HG03139 (cell line): ENCODE results near the gene LAPTM5.

Experiments used
- ATAC-seq: cut with Tn5 transposase; IDR thresholded peaks from one replicate; pipeline ENCODE4 v1.9.1; 2021; ENCODE audit not compliant: unreplicated experiment

The LAPTM5 gene

DNA sequence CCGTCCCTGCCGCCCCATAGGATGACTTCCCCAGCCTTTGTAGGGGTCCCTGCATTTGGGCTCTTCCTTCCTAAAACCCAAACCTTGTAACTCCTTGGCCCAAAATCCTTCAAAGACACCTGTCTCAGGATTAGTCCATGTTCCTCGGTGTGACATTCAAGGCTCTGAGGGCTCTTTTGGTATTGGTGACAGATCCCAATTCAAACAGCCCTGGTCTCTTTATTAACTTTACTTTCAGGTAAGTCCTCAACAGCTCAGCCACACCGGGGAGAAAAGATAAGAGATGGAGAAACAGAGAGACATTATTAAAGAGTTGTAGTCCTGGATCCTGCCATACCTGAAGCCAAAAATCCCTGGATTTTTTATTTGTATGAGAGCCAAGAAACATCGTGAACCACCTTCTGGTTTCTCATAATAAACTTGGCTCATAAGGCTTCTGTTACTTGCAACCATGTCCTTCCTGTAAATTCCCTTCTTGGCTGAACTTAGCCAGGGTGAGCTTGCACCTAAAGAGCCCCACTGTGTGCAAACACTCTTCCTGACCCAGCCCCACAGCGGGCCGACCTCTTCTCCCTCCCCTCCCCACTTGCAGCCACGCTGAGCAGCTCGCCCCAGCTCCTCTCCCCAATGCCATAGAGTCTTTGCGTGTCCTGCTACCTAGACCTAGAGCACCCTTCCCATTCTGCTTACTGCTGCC, 26.3 kb downstream of the LAPTM5 start:
- no peak for ATAC-seq

DNA sequence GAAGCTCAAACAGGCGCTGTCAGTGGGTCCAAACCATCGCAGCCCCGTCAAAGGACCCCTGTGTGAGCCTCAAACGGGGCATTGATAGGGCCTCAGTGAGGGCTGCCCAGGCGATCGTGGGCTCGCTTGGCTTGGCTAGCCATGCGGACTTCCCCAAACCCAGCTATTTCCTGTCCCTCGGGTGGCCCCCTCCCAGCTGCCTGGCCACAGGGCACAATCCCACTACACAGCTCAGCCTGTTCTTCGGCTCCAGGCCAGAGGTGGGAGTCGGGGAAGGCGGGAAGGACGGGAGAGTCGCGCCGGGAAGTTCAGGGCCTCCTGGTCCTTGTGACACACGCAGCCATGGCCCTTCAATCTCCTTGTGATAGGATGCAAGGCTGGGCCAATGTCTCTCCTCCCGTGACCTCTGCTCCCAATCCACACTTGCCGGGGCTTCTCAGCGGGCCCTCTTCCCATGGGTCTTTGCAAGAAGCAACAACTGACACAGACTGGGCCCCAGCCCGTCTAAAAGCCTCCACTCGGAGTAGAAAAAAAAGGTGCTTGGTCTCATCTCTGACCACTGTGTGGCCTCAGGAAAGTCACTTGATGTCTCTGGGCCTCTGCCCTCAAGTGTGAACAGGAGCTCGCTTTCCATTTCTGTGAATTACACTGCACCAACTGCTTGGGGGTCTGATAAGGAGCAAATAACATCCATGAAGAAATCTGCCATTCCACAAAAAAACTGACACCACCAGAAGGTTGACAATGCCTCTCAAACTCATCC, 27.0 kb downstream of the LAPTM5 start:
- no peak for ATAC-seq

DNA sequence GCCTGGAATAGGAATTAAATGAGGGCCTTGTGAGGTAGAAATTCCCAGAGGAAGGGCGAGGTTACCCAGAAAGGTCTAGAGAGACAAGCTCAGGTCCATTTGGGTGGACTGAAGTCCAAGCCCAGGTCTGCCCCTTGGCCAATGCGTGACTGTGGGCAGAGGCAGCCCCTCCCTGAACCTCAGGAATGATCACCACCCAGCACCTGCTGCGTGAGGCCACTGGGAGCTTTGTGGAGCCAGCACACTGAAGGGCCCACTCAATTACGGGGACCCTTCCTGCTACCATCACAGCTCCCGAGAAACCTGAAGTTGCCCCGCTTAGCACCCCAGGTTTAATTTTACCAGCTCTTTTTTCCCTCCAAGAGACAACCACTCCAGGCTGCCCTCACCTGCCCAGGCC, 27.7 kb downstream of the LAPTM5 start:
- ATAC-seq = no peak

DNA sequence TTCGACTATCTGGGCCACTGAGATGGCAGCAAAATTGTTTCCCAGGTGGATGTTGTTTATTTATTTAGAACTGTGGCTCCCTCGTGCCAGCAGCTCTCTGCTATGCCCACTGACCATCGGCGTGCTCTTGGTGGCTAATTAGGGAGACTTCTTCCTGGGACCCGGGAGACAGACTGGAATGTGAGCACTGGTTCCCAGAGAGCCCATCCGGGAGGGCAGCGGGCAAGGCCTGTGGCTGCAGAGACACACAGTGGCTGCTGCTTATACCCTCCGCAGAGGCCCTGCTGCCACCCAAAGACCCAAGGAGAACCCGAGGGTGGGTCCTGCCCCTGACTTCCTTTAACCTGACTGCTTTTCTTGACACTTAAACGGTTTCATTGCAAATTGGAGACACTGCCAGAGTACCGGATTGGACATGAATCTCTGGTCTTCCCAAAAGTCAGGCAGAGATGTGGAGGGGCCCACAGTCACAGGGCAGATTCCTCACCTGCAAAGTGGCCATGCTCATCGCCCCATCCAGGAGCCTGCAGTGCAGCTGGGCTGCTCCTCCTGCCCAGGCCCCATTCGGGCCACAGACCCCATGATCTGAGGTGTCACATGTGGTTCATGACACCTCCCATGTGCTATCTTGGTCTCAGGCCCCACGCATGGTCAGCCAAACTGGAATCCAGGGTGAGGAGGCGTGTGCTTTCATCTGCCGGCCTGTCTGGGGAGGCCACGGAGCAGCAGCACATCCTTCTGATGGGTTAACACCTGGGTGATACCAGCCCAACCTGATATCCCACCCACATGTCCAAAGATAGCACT, 28.5 kb downstream of the LAPTM5 start:
- no peak for ATAC-seq

DNA sequence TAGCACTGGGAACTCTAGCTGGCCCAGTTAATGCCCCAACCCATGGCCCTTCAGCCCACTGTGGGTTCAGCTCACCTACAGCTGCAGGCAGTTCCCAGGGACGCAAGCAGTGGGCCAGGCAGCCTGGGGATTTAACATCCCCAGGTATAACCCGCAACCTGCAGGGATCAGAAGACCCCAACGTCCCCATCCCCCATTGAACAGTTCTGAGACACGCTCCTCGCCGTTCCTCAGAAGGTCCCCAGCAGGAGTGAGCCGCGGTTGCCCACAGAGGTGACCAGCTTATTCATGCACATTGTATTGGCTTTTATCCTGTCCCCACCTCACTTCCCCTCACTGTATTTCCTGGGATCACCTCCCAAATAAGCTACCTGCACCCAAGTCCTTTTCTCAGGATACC, 29.2 kb downstream of the LAPTM5 start:
- no peak for ATAC-seq

DNA sequence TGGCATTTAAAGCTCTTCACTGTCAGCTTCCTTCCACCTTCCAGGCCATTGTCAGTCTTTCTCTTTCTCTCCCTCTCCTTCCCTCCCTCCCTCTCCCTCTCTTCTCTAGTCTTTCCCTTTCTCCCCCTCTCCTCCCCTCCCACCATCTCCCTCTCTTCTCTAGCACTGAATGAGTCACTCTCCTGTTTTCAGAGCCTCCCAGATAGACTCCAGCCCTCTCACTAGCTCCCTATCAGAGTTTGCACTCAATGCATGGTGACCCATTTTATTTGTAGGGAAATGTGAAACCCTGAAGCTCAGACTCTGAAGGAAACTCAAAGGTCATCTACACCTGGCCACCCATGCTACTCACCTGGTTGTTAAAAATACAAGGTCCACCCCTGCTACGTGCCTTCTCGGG, 29.8 kb downstream of the LAPTM5 start:
- ATAC-seq = no peak

DNA sequence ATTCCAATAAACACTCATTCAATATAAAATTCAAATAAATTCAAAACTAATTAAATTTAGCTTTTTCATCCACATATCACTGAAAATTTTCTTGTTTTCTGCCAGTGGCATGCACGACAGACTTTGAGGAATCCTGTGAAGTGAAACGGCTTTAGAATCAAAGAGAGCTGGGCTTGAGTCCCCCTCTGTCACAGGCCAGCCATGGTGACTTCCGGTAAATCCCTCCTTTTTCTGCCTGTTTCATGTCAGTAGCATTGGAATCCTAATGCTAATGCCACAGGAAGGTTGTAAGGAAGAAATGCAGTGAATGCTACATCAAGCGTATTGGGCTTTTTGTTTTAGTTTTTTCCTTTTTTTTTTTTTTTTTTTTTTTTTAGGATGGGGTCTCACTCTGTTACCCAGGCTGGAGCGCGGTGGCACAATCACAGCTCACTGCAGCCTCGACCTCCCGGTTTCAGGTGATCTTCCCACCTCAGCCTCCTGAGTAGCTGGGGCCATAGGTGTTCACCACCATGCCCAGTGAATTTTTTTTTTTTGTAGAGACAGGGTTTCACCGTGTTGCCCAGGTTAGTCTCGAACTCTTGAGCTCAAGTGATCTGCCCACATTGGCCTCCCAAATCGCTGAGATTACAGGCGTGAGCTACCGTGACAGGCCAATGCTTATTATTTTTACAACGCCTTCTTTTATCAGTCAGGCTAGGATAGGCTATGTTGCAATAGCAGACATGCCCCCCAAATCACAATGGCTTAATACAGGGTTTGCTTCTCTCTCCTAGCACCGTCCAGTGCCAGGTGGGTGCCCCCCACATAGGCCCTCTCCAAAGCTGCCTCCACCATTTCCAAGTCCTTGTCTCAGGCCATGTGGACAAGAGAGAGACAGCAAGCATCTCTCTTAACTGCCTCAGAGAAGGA, 30.5 kb downstream of the LAPTM5 start:
- ATAC-seq = no peak

DNA sequence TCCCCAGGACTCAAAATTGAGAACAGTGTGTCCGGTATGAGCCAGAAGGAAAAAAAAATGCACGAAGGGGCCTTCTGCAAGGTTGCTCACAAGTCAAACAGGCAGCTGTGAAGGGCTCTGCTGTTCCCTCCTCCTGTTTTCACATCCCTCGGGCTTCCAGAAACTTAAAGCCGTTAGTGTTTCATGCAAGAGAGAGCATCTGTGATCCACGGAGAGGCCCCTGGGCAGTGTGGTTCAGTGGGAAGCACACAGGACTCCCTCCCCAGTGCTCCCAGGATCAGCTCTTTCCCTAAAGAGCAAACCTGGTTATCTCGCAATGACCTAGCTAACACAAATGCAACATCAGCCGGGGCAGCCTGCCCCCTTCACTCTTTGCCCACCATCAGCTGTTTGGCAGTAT, 31.3 kb downstream of the LAPTM5 start:
- ATAC-seq = no peak

DNA sequence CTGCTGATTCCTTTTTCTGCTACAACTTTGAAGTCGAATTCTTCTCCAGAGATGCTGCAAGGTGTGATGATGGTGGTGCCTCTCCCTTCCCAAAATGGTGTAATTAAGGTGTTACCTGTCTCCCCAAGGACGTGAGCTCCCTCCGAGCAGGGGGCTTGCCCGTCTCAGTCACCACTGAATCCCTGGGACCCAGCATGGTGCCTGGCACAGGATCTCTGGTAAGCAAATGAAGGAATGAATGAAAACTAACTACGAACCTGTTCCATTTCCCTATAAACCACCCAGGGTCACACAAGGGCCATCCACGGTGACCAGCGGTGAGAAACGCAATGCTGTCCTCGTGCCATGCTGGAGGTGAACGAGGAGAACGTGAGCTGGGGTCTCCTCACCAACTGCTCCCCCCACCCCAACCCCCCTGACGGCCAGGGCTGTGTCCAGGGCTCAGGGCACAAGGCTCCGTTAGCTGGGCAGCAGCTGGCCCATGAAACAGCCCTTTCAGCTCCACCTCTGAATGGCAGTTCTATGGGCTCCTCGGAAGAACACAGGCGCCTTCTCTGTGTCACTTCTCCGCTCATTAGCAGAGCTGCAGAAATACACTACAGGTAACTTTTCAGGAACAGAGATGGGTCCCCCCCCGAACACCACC, 32.0 kb downstream of the LAPTM5 start:
- no peak for ATAC-seq

DNA sequence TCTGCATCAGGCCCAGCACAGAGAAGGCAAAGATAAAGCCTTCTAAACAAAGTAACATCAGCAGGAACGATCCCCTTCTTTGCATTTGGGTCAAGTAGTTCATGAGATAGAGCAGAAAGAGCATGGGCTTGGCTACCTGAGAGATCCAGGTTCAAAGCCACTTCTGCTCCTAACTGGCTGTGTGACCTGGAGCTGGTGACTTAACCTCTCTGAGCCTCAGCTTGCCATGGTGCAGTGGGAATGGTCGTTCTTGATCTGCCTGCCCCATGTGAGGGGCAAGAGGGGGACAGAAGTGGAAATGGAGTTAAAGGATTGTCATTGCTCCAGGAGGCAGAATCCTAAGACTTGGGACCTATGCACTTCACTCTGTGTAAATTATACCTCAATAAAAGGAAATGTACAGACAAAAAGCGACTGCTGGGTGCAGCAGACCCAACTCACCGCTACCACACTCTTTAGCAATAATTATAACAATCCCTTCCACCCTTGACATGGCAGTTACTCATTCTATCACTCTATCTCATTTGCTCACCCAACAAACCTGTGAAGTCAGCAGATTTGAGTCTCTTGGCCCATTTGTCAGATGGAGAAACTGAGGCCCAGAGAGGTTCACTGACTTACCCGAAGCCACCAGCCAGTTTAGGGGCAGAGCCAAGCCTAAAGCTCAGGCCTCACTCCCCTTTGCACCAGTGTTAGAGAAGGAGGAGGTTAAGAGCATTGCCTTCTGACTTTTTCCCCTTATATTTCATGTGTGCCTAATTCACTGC, 32.7 kb downstream of the LAPTM5 start:
- ATAC-seq = no peak

DNA sequence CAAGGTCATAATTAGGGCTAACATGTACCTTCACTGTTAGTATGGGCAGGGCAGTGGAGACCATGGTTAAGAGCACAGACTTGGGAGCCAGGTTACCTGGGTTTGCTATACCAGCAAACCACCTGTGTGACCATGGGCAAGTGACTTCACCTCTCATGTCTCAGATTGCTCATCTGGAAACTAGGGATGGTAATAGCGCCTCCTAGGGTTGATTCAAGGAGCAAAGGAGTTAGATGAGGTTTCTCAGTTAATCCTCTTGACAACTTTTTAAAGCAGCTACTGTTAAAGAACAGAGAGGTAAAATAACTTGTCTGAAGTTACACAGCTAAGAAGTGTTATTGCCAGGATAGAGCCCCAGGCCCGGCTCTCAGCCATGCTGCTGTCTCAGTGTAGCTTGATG, 33.4 kb downstream of the LAPTM5 start:
- no peak for ATAC-seq

DNA sequence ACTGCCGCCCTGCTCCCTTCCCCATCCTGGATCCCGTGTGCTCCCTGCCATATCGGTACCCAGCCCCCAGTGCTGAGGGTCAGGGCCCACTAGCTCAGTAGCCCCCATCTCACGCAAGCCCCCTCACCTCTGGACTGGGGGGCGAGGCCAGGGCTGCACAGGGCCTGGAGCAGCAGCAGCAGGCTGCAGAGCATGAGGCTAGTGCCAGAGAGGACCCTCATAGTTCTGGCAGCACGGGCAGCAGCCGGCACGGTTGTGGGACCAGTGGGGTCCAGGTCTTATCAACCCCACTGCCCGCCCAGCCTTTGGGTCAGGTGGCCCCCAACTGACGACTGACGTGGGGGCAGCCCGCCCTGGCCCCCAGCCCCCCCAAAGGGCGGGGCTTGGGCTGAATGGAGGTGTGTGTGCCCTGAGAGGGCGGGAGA, 34.2 kb downstream of the LAPTM5 start, which contains the start of gene MATN1:
MATN1 (minus strand) TSS at position 255 of the 425 bp plus-strand sequence; CDS start at position 221, 34 bp downstream.
- no peak for ATAC-seq

DNA sequence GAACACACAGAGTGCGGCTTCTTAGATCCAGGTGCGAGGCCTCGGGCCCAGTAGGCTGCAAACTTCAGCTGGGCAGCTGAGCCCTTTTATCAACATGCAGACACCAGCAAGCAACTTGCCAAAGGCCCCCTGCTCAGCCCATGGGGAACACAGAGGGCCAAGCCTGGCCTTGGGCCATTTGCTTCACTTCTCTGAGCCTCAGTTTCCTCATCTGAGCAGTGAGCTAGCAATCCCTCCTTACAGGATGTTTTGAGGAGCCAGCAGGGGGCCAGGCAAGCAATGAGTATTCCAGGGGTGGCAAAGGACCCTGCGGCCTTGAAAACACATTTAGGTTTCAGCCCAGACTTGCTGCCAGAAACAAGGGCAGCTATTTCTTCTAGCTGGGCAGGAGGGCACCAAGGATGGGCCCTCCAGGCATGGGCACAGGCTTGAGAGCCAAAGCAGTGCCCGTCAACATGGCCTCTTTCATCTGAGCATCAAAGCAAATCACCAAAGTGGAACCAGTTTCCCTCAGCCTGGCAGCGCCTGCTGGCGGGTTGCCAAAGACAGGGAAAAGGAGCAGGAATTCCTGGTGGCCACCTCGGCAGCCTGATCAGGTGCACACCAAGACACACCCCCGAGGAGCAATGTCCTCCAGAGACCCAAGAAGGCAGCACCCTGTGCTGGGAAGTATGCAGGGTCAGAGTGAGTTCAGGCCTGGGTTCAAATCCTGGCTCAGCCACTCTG, 35.6 kb downstream of the LAPTM5 start:
- no peak for ATAC-seq

DNA sequence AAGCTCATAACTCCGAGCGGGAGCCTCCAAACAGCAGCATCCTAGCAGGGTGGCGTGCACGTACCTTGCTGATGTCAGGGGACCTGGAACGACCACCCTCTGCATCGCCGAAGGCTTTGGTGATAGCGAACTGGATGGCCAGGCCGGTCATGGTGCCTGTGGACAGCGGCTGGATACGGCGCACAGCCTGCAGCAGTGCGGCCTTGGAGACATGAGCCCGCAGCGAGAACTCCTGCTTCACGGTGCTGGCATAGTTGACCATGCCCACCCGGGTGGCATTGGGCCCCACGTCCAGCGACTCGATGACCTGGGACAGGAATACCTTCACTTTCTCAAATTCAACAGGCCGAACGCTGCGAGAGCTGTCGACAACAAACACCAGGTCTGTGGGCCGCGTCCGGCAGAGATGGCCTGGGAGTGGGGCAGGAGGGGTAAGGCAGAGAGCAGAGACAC, 36.2 kb downstream of the LAPTM5 start:
- no peak for ATAC-seq

DNA sequence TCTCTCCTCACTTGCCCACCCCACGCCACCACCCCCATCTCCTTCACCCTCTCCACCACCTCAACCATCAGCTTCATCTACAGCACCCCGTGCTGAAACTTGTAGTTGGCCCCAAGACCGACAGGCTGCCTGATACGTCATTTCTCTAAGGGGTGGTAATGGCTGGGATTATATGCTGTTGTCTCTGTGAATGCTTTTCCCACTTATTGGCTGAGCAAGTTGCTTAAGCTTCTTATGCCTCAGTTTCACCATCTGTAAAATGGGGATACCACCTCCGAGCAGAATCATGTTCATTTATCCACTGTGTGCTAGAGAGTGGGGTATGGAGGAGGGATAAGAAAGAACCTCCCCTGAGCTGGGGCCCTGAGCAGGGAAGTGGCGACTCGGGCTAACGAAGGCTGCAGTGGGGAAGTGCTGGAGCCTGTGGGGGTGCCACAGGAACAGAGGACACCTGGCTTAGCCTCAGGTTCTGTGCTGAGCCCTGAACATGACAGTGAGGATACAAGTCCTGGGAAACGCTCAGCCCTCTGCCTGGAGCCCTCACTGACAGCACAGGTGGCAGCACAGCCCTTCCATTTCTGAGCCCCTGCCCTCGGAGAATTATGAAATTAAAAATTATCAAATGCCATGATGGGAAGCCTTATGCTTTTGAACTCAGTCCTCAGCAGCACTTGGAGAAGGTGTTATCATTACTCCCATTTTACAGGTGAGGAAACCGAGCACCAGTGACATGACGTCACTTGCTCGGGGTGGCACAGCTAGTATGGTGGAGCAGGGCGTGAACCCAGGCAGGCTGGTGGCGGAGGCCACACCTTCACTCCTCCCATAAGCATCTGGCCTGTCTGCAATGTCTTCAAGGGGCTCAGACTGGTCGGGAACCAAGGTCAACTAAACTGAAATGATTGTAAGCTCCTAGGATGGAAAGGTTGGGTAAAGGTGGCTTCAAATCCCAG, 37.0 kb downstream of the LAPTM5 start:
- no peak for ATAC-seq

DNA sequence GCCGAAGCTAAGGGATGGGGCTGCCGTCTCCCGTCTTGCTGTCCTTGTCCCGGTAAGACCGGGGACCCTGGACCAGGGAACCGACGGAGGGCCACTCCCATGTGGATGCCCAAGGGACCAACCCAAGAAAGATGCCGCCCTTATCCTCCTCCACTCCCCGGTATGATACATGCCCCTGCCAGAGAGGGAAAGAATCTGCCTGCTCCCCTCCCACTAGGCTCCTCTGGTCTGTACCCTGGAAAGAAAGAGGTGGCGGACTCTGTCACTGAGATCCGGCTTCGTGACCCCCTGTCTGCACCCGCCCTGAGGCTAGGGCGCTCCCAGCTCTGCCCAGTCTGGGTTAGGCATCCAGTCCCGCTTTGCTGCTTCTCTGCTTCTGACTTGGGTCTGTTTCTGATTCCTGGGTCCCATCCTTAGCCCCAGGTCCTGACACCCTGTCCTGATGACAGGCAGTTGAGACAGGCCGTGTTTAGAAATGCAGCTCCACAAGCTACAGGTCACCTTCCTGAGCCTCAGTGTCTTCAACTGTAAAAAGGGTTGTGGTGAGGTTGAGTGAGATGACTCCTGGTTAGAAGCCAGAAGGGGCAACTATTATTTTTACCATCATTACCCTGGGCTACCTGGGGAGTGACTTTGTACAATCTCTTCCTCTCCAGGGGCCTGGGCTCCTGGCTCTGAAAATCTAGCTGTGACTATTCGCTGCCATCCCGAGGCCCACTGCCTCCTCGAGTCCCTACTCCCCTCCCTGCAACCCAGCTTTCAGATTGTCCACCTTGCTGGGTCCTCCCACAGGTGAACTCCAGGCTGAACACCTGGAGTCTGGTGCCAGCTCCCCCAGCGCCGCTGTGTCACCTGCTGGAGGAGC, 37.9 kb downstream of the LAPTM5 start:
- no peak for ATAC-seq
